Testis (tissue), 3 donors: ENCODE data around the gene TRIM41. TPM values are rescaled to one million over a fixed set of nuclear protein-coding genes. Genes with fewer than 3 reads are reported as not detected.

Source experiments
- DNase-seq: peaks from one replicate; pipeline ENCODE4 v3.0.0-alpha.2; 2019
- H3K27ac ChIP-seq, 2 donors: fragments of 200-600 bp; sonication (generic); one replicate each; pipeline ENCODE4 v1.5.1; 2019
- H3K27me3 ChIP-seq: fragments of 200-600 bp; sonication (generic); one replicate; pipeline ENCODE4 v1.5.1; 2019
- H3K36me3 ChIP-seq: fragments of 200-600 bp; sonication (generic); one replicate; pipeline ENCODE4 v1.5.1; 2017; ENCODE audit warnings: low read depth; ENCODE audit errors: missing control alignments
- H3K4me1 ChIP-seq: fragments of 200-600 bp; sonication (generic); one replicate; pipeline ENCODE4 v1.5.1; 2019
- H3K4me3 ChIP-seq, 2 donors: fragments of 200-600 bp; sonication (generic); one replicate each; pipeline ENCODE4 v1.5.1; 2017 to 2019
- H3K9me3 ChIP-seq: fragments of 200-600 bp; sonication (generic); one replicate; pipeline ENCODE4 v1.5.1; 2017
- POLR2A ChIP-seq: fragments of 450-650 bp; IDR thresholded peaks from one replicate; pipeline ENCODE4 v1.6.1; 2017; ENCODE audit warnings: antibody characterized with exemption, mild to moderate bottlenecking, moderate library complexity
- WGBS, 2 donors: methylation state at CpG; one replicate each; pipeline ENCODE4 v1.1.5; 2018; 5-methylcytosine and 5-hydroxymethylcytosine counted together
- intact Hi-C: fragments of 100-400 bp; cut with DNase I; formaldehyde crosslinking; loops from one replicate; pipeline ENCODE4 v1.15.1; 2023; ENCODE audit warnings: low total_unique reads
- polyA plus RNA-seq: library from polyadenylated mRNA; stranded (reverse); fragments of 350-450 nt; fragmentation: Illumina TruSeq; extraction: RNeasy Lipid Tissue Mini Kit (QIAGEN cat#74804); gene quantifications from one replicate; pipeline ENCODE4 v1.2.3, GENCODE V29; 2014; ENCODE audit warnings: low read depth, low replicate concordance; ENCODE audit not compliant: insufficient read depth
- total RNA-seq, 2 donors: library from RNA; depleted of rRNA; stranded (reverse); fragments of >200 nt; gene quantifications; one replicate each; pipeline ENCODE4 v1.2.3, GENCODE V29; 2016
- TF ChIP-seq, protein P1 (sequence below), 3 experiments: fragments of 450-650 bp in 2 of 3; fragments of 200-600 bp in 1 of 3; sonication (generic) in 1 of 3; IDR thresholded peaks; one replicate each; pipeline ENCODE4 v1.5.1; 2016 to 2019; ENCODE audit warnings: antibody characterized with exemption in 3 of 3, mild to moderate bottlenecking in 2 of 3, moderate library complexity in 1 of 3

Gene TRIM41
- total and polyA plus RNA-seq, 3 donors from 2014 or later: 39.6 to 61.5 (median 53.1) TPM

DNA sequence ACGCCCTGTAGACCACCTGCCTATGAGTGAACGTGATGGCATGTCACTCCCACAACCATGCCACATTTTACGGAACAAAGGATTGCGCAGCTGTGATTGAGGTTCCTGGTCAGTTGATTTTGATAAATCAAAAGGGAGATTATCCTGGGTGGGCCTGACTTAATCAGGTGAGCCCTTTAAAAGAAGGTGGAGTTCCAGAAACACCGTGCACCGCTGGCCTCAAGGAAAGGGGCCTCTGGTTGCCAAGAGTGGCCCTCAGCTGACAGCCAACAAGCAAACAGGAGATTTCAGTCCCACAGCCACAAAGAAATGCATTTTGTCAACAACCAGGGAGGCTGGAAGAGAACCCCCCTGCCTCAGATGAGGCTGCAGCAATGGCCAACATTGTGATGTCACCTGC, 37.1 kb upstream of the TRIM41 start:
- intact Hi-C loops: no loop called here
- Histone ChIP-seq H3K27ac (no peak overlapping the region), H3K9me3 (no peaks in the 10 kb centered on the region), H3K4me3 (no peak overlapping the region), H3K36me3 (no peaks in the 10 kb centered on the region), H3K27me3 (no peaks in the 10 kb centered on the region), H3K4me1 (no peaks in the 10 kb centered on the region)
- TF ChIP-seq POLR2A: no peak
- TF ChIP-seq, protein P1, sequence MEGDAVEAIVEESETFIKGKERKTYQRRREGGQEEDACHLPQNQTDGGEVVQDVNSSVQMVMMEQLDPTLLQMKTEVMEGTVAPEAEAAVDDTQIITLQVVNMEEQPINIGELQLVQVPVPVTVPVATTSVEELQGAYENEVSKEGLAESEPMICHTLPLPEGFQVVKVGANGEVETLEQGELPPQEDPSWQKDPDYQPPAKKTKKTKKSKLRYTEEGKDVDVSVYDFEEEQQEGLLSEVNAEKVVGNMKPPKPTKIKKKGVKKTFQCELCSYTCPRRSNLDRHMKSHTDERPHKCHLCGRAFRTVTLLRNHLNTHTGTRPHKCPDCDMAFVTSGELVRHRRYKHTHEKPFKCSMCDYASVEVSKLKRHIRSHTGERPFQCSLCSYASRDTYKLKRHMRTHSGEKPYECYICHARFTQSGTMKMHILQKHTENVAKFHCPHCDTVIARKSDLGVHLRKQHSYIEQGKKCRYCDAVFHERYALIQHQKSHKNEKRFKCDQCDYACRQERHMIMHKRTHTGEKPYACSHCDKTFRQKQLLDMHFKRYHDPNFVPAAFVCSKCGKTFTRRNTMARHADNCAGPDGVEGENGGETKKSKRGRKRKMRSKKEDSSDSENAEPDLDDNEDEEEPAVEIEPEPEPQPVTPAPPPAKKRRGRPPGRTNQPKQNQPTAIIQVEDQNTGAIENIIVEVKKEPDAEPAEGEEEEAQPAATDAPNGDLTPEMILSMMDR (IDR thresholded peaks at IDR 0.05): no peak
- 67 to 70% methylated on average over 6 of the region's 6 CpGs for WGBS, 2 donors
- DNase-seq: no peak

DNA sequence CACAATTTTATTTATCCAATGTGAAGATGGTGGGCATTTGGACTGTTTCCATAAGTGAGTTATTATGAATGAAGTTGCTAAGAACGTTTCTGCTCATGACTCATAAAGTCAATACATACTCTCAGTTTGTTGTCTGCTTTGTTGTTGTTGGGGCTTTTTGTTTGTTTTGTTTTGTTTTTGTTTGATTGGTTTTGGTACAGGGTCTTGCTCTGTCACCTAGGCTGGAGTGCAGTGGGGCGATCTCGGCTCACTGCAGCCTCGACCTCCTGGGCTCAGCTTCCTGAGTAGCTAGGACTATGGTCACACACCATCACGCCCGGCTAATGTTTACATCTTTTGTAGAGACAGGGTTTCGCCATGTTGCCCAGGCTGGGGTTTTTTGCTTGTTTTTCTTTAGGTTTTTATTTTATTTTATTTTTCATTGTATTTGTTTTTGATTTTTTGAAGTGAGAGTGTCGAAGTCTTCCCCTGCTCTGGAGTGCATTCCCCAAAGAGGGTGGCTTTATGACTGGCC, 36.0 kb upstream of the TRIM41 start:
- TF ChIP-seq, protein P1 (IDR thresholded peaks at IDR 0.05): no peak
- no peak for TF ChIP-seq POLR2A
- H3K27me3 ChIP-seq: no peaks in the 10 kb centered on the region
- no peaks in the 10 kb centered on the region for H3K36me3 ChIP-seq
- 28 to 39% methylated on average over 8 of the region's 8 CpGs for WGBS, 2 donors
- no peaks in the 10 kb centered on the region for H3K9me3 ChIP-seq
- peak overlapping the region in 1 of 2 donors; percentile 82 for H3K4me3 ChIP-seq
- H3K27ac ChIP-seq: no peak overlapping the region
- intact Hi-C loops: no loop called here
- DNase-seq: no peak
- no peaks in the 10 kb centered on the region for H3K4me1 ChIP-seq

DNA sequence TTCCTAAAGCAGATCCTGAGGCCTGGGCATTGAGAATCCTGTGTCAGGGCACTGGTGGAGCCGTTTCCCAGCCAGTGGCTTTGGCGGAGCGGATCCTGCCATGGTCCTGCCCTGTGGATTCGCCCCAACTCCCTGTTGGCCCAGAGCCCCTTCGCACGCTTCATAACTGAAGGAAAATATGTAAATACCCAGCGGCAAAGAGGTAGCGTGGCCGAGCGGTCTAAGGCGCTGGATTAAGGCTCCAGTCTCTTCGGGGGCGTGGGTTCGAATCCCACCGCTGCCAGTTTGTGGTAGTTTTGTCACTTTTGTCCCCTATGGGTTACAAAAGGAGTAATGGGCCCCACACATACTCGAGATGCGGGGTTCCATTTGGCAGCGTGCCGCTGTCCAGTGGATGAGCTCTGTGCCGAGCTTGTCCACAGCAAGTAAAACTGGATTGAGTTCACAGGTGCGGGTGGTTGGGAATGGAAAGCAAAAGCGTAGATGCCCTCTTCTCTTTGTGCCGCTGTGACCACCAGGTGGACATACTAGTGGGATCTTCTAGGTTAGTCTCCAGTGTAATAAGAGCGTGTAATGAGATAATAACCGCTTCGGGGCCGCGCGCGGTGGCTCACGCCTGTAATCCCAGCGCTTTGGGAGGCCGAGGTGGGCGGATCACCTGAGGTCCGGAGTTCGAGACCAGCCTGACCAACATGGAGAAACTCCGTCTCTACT, 35.4 kb upstream of the TRIM41 start:
- DNase-seq: peak; percentile 83
- Histone ChIP-seq H3K4me1 (peaks cover 4% of the 10 kb centered on the region), H3K27ac (peak overlapping the region; percentile 32 to 89), H3K9me3 (no peaks in the 10 kb centered on the region), H3K27me3 (no peaks in the 10 kb centered on the region), H3K36me3 (no peaks in the 10 kb centered on the region), H3K4me3 (peak overlapping the region; percentile 82 to 87)
- TF ChIP-seq POLR2A: no peak
- TF ChIP-seq, protein P1 (IDR thresholded peaks at IDR 0.05): no peak
- intact Hi-C loops: no loop called here
- WGBS, 2 donors: 0 to 2% methylated on average over 34 to 37 of the region's 37 CpGs

DNA sequence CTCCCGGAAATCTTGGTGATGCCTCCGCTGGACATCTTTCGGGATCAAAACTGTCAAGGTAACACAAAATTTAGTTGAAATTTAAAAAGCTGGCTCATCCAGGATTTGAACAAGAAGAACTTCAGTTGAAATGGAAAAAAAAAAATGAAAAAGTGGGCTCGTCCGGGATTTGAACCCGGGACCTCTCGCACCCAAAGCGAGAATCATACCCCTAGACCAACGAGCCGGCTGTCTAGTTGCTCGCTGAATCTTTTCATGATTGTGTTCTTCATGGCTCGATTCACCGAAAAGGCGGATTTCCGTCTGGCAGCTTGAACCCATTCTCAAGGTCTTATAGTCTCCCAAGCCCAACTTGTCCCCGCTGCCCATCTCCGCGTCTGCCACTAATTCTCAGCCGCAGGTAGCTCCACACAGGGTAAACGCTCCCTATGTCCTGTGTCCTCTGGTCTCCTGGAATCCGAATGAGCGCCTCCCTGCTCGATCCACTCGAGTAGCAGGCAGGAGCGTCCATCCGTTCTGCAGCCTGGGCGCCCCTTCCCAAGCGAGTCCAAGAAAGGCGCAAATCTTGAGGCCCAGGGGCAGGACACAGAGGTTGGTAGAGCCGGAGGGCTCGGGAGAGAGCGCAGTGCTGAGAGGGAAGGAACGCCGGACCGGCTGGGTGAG, 34.2 kb upstream of the TRIM41 start:
- Histone ChIP-seq H3K9me3 (no peaks in the 10 kb centered on the region), H3K27me3 (no peaks in the 10 kb centered on the region), H3K4me1 (peaks cover 6% of the 10 kb centered on the region), H3K27ac (peak overlapping the region; percentile 33 to 89), H3K4me3 (peak overlapping the region; percentile 82 to 87), H3K36me3 (no peaks in the 10 kb centered on the region)
- intact Hi-C loops: no loop called here
- peak; percentile 88 for DNase-seq
- 0 to 1% methylated on average over 32 to 34 of the region's 35 CpGs for WGBS, 2 donors
- TF ChIP-seq, protein P1 (IDR thresholded peaks at IDR 0.05): no peak
- TF ChIP-seq POLR2A: no peak
